GM23338 (cell line): ENCODE measurements around the gene HAS3. TPM values are rescaled to one million over a fixed set of nuclear protein-coding genes. Genes with fewer than 3 reads are reported as not detected.

Experiments used
- ATAC-seq: fragments of 200-7000 bp; cut with Tn5 transposase; 3 replicates; pipeline ENCODE4 v1.9.1; 2020
- DNase-seq: peaks from one replicate; pipeline ENCODE4 v3.0.0-alpha.2; 2015; ENCODE audit warnings: low spot score
- H2AFZ ChIP-seq: fragments of 200-600 bp; sonication (generic); 2 replicates; pipeline ENCODE4 v1.8.0; 2016; ENCODE audit warnings: antibody characterized with exemption, mild to moderate bottlenecking, moderate library complexity
- H3F3A ChIP-seq: fragments of 200-600 bp; sonication (generic); replicated peaks from 2 replicates; pipeline ENCODE4 v1.8.0; 2017; ENCODE audit warnings: antibody characterized with exemption, mixed run types, low read depth
- H3K27ac ChIP-seq: fragments of 200-600 bp; sonication (generic); 2 replicates; pipeline ENCODE4 v1.6.1; 2016; ENCODE audit warnings: low read depth
- H3K27me3 ChIP-seq: fragments of 200-600 bp; sonication (generic); 2 replicates; pipeline ENCODE4 v1.8.0; 2016; ENCODE audit warnings: mild to moderate bottlenecking, mixed run types, moderate library complexity; ENCODE audit not compliant: insufficient read depth
- H3K36me3 ChIP-seq: fragments of 200-600 bp; sonication (generic); 2 replicates; pipeline ENCODE4 v1.8.0; 2016; ENCODE audit warnings: mild to moderate bottlenecking; ENCODE audit not compliant: insufficient read depth
- H3K4me1 ChIP-seq: fragments of 200-600 bp; sonication (generic); 2 replicates; pipeline ENCODE4 v1.8.0; 2016; ENCODE audit warnings: mild to moderate bottlenecking, moderate library complexity; ENCODE audit not compliant: insufficient read depth
- H3K4me2 ChIP-seq: fragments of 200-600 bp; sonication (generic); 2 replicates; pipeline ENCODE4 v1.7.1; 2017; ENCODE audit warnings: mixed run types
- H3K4me3 ChIP-seq: fragments of 200-600 bp; sonication (generic); 2 replicates; pipeline ENCODE4 v1.6.1; 2016; ENCODE audit warnings: mixed run types
- H3K79me2 ChIP-seq: fragments of 200-600 bp; sonication (generic); replicated peaks from 2 replicates; pipeline ENCODE4 v1.8.0; 2017; ENCODE audit warnings: mild to moderate bottlenecking; ENCODE audit not compliant: insufficient read depth
- H3K9me2 ChIP-seq: fragments of 200-600 bp; sonication (generic); 2 replicates; pipeline ENCODE4 v1.8.0; 2017; ENCODE audit not compliant: insufficient read depth
- H4K20me1 ChIP-seq: fragments of 200-600 bp; sonication (generic); replicated peaks from 2 replicates; pipeline ENCODE4 v1.8.0; 2017; ENCODE audit warnings: mild to moderate bottlenecking; ENCODE audit not compliant: insufficient read depth
- H3K27ac Mint-ChIP-seq: 2 replicates; pipeline ENCODE4 v1.8.0; 2020; ENCODE audit warnings: inconsistent platforms, mild to moderate bottlenecking, moderate library complexity, mixed read lengths
- H3K27me3 Mint-ChIP-seq: 3 replicates; pipeline ENCODE4 v1.8.0; 2022; ENCODE audit warnings: low read depth, mild to moderate bottlenecking, moderate library complexity, mixed read lengths, inconsistent platforms; ENCODE audit not compliant: insufficient read depth, poor library complexity
- H3K36me3 Mint-ChIP-seq: 3 replicates; pipeline ENCODE4 v1.8.0; 2021; ENCODE audit warnings: low read depth, mild to moderate bottlenecking, inconsistent platforms, moderate library complexity, mixed read lengths
- H3K4me1 Mint-ChIP-seq: 3 replicates; pipeline ENCODE4 v1.8.0; 2020; ENCODE audit warnings: mild to moderate bottlenecking, inconsistent platforms, mixed read lengths
- H3K4me3 Mint-ChIP-seq: 3 replicates; pipeline ENCODE4 v1.8.0; 2021; ENCODE audit warnings: moderate library complexity, mild to moderate bottlenecking, inconsistent platforms, mixed read lengths
- H3K9me3 Mint-ChIP-seq: 3 replicates; pipeline ENCODE4 v1.8.0; 2020; ENCODE audit warnings: moderate library complexity, mild to moderate bottlenecking, inconsistent platforms, mixed read lengths
- CTCF ChIP-seq, 2 experiments: fragments of 200-600 bp in 1 of 2; sonication (generic) in 1 of 2; conservative IDR thresholded peaks; 2 replicates each; pipeline versions ENCODE4 v1.5.1 to v1.6.1; 2016 to 2017; ENCODE audit warnings: antibody characterized with exemption in 2 of 2, low read depth in 2 of 2, mild to moderate bottlenecking in 2 of 2, moderate library complexity in 1 of 2
- ETS1 ChIP-seq: IDR thresholded peaks from 2 replicates; pipeline ENCODE4 v1.6.1; 2016; ENCODE audit warnings: antibody characterized with exemption
- EZH2phosphoT487 ChIP-seq: fragments of 200-600 bp; sonication (generic); IDR thresholded peaks from one replicate; pipeline ENCODE4 v1.8.1; 2018; ENCODE audit warnings: antibody characterized with exemption; ENCODE audit not compliant: unreplicated experiment
- REST ChIP-seq: IDR thresholded peaks from one replicate; pipeline ENCODE4 v1.6.1; 2018; ENCODE audit warnings: antibody characterized with exemption; ENCODE audit not compliant: unreplicated experiment
- STAT1 ChIP-seq: IDR thresholded peaks from one replicate; pipeline ENCODE4 v1.6.1; 2016; ENCODE audit warnings: antibody characterized with exemption; ENCODE audit not compliant: unreplicated experiment
- ZNF331 ChIP-seq: fragments of 250-450 bp; sonication (Bioruptor Pico); IDR thresholded peaks from 2 replicates; pipeline ENCODE4 v1.5.0; 2020; ENCODE audit warnings: low read depth, mild to moderate bottlenecking, moderate library complexity
- polyA plus RNA-seq: library from polyadenylated mRNA; unstranded; fragments of >200 nt; fragmentation: Nextera tagmentation; extraction: Ambion mirVana; gene quantifications from 2 replicates; pipeline ENCODE4 v1.2.1, GENCODE V29; 2016
- total RNA-seq: library from RNA; depleted of rRNA; stranded (reverse); fragments of >200 nt; shearing (Covaris generic); gene quantifications from 2 replicates; pipeline ENCODE4 v1.2.3, GENCODE V29; 2014

HAS3 gene
- total and polyA plus RNA-seq, 2 experiments from 2014 or later = 7.3 to 54.9 TPM

GRCh38 chr16:69064764-69065313 is 40.6 kb upstream of the HAS3 start:
- 0 out of 2 replicates have a peak overlapping the region, but pooled peaks have one; percentile 35 for H2AFZ ChIP-seq
- H3K9me3 Mint-ChIP-seq = no peaks in the 10 kb centered on the region
- H3K27ac ChIP-seq = no peak overlapping the region
- H3K4me2 ChIP-seq = peak overlapping the region; percentile 63
- H3K4me3 ChIP-seq = no peak overlapping the region
- no peaks in the 10 kb centered on the region for H4K20me1 ChIP-seq
- no peak overlapping the region for H3K4me3 Mint-ChIP-seq
- H3K79me2 ChIP-seq = no peaks in the 10 kb centered on the region
- peak; percentile 34 for DNase-seq
- H3K27me3 Mint-ChIP-seq = peaks cover 3% of the 10 kb centered on the region
- no peaks in the 10 kb centered on the region for H3K27me3 ChIP-seq
- no peaks in the 10 kb centered on the region for H3K36me3 ChIP-seq
- H3F3A ChIP-seq = 0 out of 2 replicates have a peak, but pooled peaks cover 5% of the 10 kb centered on the region
- H3K4me1 ChIP-seq = peaks cover 24% of the 10 kb centered on the region
- ATAC-seq = peak; percentile 67
- TF ChIP-seq STAT1 (no peak), REST (no peak)
- H3K36me3 Mint-ChIP-seq = no peaks in the 10 kb centered on the region
- no peak overlapping the region; the same call in 1 of the 2 replicates for H3K27ac Mint-ChIP-seq
- H3K9me2 ChIP-seq = no peaks in the 10 kb centered on the region
- peaks cover 27% of the 10 kb centered on the region for H3K4me1 Mint-ChIP-seq

- Histone ChIP-seq H3F3A (peaks cover 13% of the 10 kb centered on the region), H3K79me2 (no peaks in the 10 kb centered on the region), H3K27ac (no peak overlapping the region), H2AFZ (no peak overlapping the region), H3K36me3 (no peaks in the 10 kb centered on the region), H3K27me3 (no peaks in the 10 kb centered on the region), H3K4me2 (no peak overlapping the region), H3K9me2 (no peaks in the 10 kb centered on the region), H3K4me1 (peaks cover 53% of the 10 kb centered on the region), H3K4me3 (no peak overlapping the region), H4K20me1 (no peaks in the 10 kb centered on the region)
- H3K9me3 Mint-ChIP-seq = peaks cover 3% of the 10 kb centered on the region; the same call in 1 of the 3 replicates
- peaks cover 14% of the 10 kb centered on the region for H3K27me3 Mint-ChIP-seq
- no peaks in the 10 kb centered on the region for H3K36me3 Mint-ChIP-seq
- ATAC-seq = no peak
- TF ChIP-seq ETS1 (no peak), EZH2phosphoT487 (no peak), CTCF (conservative IDR thresholded peaks at IDR 0.05; ENCODE audit: low read depth in 2 of 2) (no peak), ZNF331 (CRISPR knock-in tag) (no peak)
- no peak overlapping the region for H3K27ac Mint-ChIP-seq
- no peak overlapping the region for H3K4me3 Mint-ChIP-seq
- H3K4me1 Mint-ChIP-seq = peaks cover 54% of the 10 kb centered on the region
- DNase-seq = no peak
Measured at GRCh38 chr16:69069504-69069903, 35.9 kb upstream of the HAS3 start.
